Measurements from ENCODE around the gene FCRL1. TPM values are rescaled to one million over a fixed set of nuclear protein-coding genes. Genes with fewer than 3 reads are reported as not detected.

The FCRL1 gene
- total RNA-seq, 1 donor = not detected

DNA sequence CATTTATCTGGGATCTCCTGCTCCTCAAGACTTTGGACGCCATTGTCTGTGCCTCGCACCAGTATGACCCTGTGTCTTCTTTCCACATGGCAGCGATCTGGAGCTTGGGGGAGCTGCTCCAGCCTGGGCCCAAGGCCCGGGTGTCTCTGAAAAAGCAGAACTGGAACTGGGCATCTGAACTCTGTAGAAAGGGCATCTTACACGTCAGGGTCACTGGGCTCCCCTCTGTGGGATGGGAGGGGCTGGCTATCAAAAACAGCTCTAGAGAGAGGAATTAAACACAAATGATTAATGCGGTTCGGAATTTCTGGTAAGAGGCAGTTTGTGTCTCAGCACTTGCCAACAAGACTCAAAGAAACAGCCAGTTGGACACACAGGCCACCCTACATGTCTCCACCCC, 16.1 kb downstream of the FCRL1 start:
- H3K4me3 ChIP-seq (ENCODE audit: insufficient read depth, low read length) = no peak overlapping the region
- H2AFZ ChIP-seq (ENCODE audit: low read length) = no peak overlapping the region

DNA sequence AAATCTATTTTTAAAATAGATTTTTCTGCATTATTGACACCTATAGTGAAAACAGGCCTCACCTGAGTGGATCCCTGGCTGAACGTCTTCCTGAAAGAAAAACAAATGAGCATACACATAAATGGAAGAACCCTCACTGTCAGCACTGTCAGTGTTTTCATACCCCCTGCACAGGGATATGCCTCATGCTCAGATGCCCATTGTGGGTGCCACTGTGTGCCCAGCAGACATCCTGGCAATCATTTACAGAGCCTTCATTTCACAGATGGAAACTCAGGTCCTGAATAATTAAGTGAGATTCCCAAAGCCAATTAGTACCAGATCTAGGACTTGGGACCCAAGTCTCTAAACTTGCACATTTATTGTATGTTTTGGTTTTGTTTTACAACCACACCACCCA, 19.9 kb downstream of the FCRL1 start:
- no peak for DNase-seq (ENCODE audit: insufficient read length, low spot score, missing footprints)
- Histone ChIP-seq H3K79me2 (ENCODE audit: insufficient read depth, low read length) (no peaks in the 10 kb centered on the region), H2AFZ (ENCODE audit: low read length) (no peak overlapping the region), H3K4me2 (ENCODE audit: insufficient read depth, low read length) (no peak overlapping the region), H3K36me3 (ENCODE audit: insufficient read depth, low read length) (no peaks in the 10 kb centered on the region), H3K27me3 (ENCODE audit: insufficient read depth, low read length) (no peaks in the 10 kb centered on the region), H3K4me3 (ENCODE audit: insufficient read depth, low read length) (no peak overlapping the region), H4K20me1 (ENCODE audit: insufficient read depth, low read length) (no peaks in the 10 kb centered on the region), H3K4me1 (ENCODE audit: insufficient read depth, low read length) (no peaks in the 10 kb centered on the region), H3K27ac (ENCODE audit: low read depth, low read length) (no peak overlapping the region), H3K9me3 (ENCODE audit: low read depth, low read length) (no peaks in the 10 kb centered on the region)
- TF ChIP-seq, protein P1, sequence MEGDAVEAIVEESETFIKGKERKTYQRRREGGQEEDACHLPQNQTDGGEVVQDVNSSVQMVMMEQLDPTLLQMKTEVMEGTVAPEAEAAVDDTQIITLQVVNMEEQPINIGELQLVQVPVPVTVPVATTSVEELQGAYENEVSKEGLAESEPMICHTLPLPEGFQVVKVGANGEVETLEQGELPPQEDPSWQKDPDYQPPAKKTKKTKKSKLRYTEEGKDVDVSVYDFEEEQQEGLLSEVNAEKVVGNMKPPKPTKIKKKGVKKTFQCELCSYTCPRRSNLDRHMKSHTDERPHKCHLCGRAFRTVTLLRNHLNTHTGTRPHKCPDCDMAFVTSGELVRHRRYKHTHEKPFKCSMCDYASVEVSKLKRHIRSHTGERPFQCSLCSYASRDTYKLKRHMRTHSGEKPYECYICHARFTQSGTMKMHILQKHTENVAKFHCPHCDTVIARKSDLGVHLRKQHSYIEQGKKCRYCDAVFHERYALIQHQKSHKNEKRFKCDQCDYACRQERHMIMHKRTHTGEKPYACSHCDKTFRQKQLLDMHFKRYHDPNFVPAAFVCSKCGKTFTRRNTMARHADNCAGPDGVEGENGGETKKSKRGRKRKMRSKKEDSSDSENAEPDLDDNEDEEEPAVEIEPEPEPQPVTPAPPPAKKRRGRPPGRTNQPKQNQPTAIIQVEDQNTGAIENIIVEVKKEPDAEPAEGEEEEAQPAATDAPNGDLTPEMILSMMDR (IDR thresholded peaks at IDR 0.05; ENCODE audit: extremely low read depth, low read depth, low read length) = no peak

More for the DNA sequence above, 16.1 kb downstream of the FCRL1 start:
- TF ChIP-seq, protein P1 (IDR thresholded peaks at IDR 0.05; ENCODE audit: extremely low read depth, low read depth, low read length) = no peak
- Histone ChIP-seq H3K4me2 (ENCODE audit: insufficient read depth, low read length) (no peak overlapping the region), H3K36me3 (ENCODE audit: insufficient read depth, low read length) (no peaks in the 10 kb centered on the region), H3K9me3 (ENCODE audit: low read depth, low read length) (no peaks in the 10 kb centered on the region), H3K4me1 (ENCODE audit: insufficient read depth, low read length) (no peaks in the 10 kb centered on the region), H3K27me3 (ENCODE audit: insufficient read depth, low read length) (no peaks in the 10 kb centered on the region), H4K20me1 (ENCODE audit: insufficient read depth, low read length) (no peaks in the 10 kb centered on the region), H3K27ac (ENCODE audit: low read depth, low read length) (no peak overlapping the region), H3K79me2 (ENCODE audit: insufficient read depth, low read length) (no peaks in the 10 kb centered on the region)
- DNase-seq (ENCODE audit: insufficient read length, low spot score, missing footprints) = no peak

DNA sequence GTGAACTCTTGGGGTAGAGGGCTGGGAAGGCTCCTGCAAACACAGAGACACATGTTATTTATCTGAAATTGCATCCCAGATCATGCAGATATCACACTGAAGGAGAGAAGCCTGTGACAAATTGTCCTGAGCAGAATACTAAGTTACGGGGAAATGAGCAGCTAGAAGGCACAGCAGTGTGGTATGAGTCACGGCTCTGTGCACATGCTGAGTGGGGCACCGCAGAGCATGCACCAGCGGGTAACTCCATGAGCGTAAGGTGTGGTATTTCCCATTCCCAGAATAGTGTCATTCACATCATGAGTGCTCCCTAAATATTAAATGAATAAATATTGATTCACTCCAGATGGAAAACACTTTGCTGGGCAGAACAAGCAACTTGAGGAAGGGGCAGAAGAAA, 21.7 kb downstream of the FCRL1 start:
- no peak overlapping the region for H3K4me2 ChIP-seq (ENCODE audit: insufficient read depth, low read length)
- H3K9me3 ChIP-seq (ENCODE audit: low read depth, low read length) = no peaks in the 10 kb centered on the region
- H4K20me1 ChIP-seq (ENCODE audit: insufficient read depth, low read length) = no peaks in the 10 kb centered on the region
- no peak overlapping the region for H2AFZ ChIP-seq (ENCODE audit: low read length)
- H3K4me3 ChIP-seq (ENCODE audit: insufficient read depth, low read length) = no peak overlapping the region
- H3K36me3 ChIP-seq (ENCODE audit: insufficient read depth, low read length) = no peaks in the 10 kb centered on the region
- H3K27ac ChIP-seq (ENCODE audit: low read depth, low read length) = no peak overlapping the region
- no peaks in the 10 kb centered on the region for H3K79me2 ChIP-seq (ENCODE audit: insufficient read depth, low read length)
- DNase-seq (ENCODE audit: insufficient read length, low spot score, missing footprints) = no peak
- no peaks in the 10 kb centered on the region for H3K27me3 ChIP-seq (ENCODE audit: insufficient read depth, low read length)
- TF ChIP-seq, protein P1 (IDR thresholded peaks at IDR 0.05; ENCODE audit: extremely low read depth, low read depth, low read length) = no peak
- no peaks in the 10 kb centered on the region for H3K4me1 ChIP-seq (ENCODE audit: insufficient read depth, low read length)

DNA sequence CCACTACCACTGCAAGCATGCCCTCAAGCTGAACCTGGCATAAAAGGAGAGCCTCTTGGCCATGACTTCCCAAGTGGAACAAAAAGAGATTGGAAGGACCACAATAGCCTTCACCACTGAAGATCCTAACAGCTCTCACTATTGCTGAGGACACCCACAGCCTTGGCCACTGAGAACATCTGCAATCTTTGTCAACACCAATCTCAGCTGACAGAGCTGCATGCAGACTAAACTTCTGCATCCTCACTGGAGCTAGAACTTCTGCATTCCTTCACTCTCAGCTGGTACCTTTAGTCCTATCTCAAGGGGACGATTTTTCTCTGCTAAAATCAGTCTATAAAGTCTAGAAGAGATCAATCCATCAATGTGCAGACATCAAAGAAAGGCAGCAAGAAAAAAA, 34.7 kb downstream of the FCRL1 start:
- Histone ChIP-seq H3K4me3 (ENCODE audit: insufficient read depth, low read length) (no peak overlapping the region), H3K27ac (ENCODE audit: low read depth, low read length) (no peak overlapping the region), H3K9me3 (ENCODE audit: low read depth, low read length) (no peaks in the 10 kb centered on the region), H3K36me3 (ENCODE audit: insufficient read depth, low read length) (no peaks in the 10 kb centered on the region), H3K27me3 (ENCODE audit: insufficient read depth, low read length) (no peaks in the 10 kb centered on the region), H3K79me2 (ENCODE audit: insufficient read depth, low read length) (no peaks in the 10 kb centered on the region), H3K4me2 (ENCODE audit: insufficient read depth, low read length) (no peak overlapping the region), H2AFZ (ENCODE audit: low read length) (no peak overlapping the region), H4K20me1 (ENCODE audit: insufficient read depth, low read length) (no peaks in the 10 kb centered on the region), H3K4me1 (ENCODE audit: insufficient read depth, low read length) (no peaks in the 10 kb centered on the region)
- no peak for DNase-seq (ENCODE audit: insufficient read length, low spot score, missing footprints)
- TF ChIP-seq, protein P1 (IDR thresholded peaks at IDR 0.05; ENCODE audit: extremely low read depth, low read depth, low read length) = no peak
